Measurements from ENCODE around the gene METTL22.
"Not testable (repeated sequence)": the region's sequence is repeated elsewhere in the genome, so short reads cannot be mapped to it uniquely, and the experiment has no call there.

The METTL22 gene

DNA sequence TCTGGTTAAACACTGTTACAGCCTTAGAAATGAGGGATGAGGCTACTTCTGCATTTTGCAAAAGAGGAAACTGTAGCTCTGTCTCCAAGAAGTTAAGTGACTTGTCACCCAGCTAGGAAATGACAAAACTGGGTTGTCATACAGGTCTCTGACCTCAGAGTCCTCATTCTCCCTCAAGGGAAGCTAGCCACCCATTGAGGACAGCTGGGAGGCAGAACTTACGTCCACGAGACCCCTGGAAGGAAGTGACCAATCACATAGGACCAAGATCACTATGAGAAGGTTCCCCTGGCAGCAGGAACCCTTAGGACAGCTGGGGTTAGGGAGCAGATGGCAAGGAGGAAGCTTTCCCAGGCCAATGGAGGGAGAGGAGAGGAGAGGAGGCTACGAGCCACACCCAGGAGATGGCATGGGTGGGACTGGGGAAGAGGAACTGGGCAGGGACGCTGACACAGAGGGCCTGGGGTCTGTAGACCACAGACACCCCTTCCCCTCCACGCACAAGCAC, 11.2 kb downstream of the METTL22 start:
- peak; percentile 36 to 73 for DNase-seq

DNA sequence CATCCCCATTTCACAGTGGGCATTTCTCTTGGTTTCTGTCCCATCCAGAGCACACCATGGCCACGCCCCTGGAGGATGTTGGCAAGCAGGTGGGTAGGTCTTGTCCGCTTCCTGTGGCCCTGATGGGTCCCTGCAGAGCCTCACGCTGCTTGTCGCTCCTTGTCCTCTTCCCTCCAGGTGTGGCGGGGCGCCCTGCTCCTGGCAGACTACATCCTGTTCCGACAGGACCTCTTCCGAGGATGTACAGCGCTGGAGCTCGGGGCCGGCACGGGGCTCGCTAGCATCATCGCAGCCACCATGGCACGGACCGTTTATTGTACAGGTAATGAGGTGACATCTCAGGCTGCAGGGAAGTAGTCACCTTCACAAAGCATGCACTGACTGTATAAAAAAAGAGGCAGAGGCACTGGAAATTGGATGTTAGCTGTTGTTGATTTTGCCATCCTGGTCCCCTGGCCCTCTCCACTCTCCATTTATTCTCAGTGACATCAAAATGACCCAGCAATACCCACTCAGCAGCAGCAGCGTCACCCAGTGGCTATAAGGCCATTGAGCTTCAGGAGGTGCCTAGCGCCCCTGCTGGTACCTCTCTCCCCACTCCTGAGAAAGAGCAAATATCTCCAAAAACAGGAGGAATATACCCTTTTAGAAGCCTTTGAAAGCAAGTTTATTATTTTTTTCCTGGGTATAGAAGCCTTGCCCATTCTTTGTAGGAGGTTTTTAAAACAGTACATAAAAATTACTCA, 13.7 kb downstream of the METTL22 start:
- no peak for DNase-seq

DNA sequence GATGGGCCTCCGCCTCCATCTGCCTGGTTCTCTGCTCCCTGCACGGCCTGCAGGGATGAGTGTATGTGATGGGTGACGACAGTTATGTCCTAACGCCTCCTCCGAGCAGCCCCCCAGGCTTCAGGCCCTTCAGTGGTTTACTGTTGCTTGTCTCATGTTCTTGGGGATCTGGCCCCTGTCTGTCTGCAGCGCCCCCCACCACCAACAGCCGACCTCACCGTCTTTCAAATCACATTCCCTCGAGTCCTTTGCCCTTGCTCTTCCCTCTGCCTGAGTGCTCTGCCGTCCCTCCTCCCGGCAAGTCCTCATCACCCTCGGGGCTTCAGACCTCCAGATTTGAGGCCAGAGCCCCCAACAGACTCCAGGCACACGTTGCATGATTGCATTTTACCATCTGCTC, 18.2 kb downstream of the METTL22 start:
- no peak for DNase-seq

DNA sequence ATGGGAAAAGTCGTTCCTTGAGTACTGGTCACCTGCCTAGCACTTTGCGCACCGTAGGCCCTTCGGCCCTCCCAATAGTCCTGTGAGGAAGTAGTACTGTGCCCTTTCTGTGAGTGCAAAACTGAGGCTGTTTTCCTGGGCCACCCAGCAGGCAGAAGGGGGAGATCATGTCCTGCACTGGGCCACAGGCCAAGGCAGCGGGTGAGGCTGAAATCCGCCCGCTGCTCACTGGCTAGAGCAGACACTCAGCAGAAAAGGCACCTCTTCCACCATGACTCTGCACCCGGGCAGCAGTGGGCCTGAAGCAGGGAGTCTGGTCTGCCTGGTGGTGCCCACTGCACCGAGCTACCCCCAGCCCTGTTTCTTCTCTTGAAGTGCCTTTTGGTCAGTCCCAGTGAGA, 20.2 kb downstream of the METTL22 start:
- DNase-seq = no peak

DNA sequence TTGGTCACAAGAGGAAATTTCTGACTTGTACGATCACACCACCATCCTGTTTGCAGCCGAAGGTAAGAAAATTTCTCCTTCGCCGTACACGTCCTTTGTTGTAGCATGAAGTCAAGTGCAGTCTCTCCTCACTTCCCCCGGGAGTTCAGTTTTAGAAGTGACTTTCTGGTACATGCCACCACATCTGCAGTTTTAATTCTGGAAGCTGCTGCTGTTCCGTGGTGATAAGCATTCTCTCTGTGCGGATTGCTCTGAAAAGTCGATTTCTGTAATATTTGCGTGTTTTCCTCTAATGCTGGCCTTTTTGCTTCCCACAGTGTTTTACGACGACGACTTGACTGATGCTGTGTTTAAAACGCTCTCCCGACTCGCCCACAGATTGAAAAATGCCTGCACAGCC, 20.6 kb downstream of the METTL22 start:
- DNase-seq = no peak

DNA sequence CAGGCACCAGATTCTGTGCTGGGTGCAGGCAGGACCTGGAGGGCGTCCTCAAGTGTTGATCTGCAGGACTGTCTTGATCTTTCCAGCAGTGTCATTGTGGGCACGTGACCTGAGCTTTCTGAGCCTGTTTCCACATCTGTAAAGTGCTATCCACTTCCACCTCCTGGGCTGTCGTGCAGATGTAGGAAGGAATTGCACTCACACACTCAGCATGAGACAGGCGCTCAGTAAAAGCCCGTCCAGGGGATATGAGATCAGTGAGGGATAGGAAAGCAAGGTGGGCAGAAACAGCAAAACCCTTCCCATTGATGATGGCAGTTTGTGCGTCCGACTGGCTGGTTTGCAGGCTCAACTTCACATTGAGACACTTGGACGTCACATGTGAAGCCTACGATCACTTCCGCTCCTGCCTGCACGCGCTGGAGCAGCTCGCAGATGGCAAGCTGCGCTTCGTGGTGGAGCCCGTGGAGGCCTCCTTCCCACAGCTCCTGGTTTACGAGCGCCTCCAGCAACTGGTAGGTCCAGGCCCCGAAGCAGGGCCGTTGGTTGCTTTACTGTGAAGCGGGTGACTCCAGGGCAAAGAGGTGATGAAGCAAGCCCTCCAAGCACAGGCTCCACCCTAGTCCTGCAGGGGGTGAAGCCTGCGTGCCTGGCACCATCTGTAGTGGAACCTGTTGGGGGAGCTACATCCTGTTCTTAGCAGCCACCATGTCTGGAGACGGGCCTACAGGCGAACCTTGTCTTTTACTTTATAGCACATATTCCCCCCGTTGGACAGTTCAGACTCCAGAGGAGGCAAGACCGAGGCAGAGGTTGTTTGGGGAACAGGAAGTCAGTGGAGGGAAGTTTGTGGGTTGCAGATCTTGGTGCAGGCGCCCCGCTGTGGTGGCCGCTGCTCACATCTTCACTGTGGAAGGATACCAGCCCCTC, 23.0 kb downstream of the METTL22 start:
- DNase-seq = peak; percentile 14 to 46

DNA sequence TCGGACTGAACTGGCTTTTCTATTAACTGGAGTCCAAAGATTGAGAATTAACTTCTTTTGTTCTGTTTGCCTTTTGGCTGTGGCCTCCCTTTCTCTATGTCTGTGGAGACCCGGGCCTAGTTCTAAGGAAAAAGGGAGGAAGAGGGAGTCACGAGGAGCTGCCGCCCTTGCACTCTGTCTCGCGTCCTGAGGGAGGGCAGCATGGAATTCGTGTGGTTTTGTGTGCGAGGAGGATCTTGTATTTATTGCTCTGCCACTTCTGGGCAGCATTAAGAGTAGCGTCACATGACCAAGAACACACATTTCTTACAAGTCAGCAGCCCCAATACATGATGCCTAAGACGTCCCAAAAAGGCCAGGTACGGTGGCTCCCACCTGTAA, 23.6 kb downstream of the METTL22 start:
- DNase-seq = no peak

DNA sequence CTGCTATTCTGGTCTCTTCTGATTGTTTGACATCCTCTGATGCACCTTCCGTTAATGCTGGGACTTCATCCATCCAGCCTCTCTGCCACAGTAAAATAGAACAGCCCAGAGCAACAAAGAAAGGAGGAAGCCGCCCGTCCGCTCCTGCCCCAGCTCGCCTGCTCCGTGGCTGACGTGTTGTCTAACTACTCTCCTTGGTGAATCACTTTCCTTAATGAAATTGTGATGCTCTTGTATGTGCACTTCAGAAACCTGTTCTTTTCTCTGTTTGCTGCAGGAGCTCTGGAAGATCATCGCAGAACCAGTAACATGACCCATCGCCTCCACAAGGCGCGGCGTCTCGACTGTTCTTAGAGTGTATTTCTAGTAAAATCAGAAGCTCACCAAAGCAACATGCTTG, 24.3 kb downstream of the METTL22 start:
- DNase-seq = no peak

DNA sequence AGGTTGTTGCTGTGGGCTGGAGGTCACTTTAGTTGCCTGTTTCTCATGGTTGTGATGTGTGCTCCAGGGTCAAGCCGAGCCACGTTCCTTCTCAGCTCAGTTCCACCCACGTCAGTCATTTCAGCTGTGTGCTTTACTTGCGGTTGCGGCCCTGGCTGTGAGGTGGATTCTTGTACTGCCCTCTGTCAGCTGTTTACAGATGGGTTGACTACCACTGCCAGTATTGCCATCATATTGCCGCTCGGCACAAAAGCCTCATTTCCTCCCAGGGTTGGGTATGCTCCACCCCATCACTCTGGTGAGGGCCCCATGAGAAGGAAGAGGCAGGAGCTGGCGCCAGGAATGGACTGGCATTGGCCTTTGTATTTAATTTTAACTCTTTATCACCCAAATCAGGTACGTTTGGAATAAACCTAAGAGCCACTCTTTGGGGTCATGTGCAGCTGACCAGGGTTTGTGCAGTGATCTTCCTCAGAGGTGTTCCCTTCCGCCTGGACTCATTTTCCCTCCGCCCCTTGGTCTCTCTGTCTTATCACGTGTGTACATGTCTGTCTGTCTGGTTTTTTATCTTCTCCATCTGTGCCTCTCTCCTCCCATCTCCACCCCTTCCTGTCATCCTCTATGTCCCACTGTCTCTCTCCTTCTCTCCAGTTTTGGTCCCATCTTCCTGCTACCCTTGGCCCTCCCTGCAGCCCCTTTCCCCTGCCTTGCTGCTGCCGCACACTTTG, 25.0 kb downstream of the METTL22 start:
- DNase-seq = no peak

DNA sequence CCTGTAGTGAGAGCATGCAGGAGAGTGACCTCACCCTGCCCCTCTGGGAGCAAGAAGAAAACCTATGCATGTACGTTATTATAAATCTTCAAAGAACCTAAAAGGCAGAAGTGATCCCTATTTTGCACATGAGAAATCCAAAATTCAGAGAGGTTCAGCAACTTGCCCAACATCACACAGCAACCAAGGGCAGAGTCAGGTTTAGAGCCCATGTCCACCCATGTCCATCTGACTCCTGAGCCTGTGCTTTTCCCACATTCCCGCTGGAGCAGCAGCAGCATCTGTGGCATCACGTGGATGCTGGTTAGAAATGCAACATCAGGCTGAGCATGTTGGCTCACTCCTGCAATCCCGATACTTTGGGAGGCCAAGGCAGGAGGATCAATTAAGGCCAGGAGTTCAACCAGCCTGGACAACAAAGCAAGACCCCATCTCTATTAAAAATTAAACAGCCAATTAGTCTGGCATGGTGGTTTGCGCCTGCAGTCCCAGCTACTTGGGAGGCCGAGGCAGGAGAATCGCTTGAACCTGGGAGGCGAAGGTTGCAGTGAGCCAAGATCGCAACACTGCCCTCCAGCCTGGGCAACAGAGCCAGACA, 26.3 kb downstream of the METTL22 start:
- no peak for DNase-seq

DNA sequence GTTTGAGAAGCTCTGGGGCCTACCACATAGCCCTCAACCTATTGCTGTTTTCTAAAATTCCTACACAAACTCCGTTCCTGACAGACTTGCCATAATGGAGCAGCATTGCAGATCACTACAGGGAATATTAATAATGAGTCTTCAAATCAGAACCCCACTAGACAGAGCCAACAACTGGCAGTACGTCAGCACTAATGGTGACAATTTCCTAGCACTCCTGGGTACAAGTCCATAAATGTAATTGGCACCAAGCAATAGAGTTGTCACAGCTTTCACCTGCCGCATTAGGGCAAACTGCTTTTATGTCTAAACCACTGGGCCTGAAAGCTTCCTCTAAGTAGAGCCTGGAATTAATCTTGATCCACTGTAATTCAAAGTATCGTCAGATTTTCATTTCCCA, 27.4 kb downstream of the METTL22 start:
- no peak for DNase-seq

DNA sequence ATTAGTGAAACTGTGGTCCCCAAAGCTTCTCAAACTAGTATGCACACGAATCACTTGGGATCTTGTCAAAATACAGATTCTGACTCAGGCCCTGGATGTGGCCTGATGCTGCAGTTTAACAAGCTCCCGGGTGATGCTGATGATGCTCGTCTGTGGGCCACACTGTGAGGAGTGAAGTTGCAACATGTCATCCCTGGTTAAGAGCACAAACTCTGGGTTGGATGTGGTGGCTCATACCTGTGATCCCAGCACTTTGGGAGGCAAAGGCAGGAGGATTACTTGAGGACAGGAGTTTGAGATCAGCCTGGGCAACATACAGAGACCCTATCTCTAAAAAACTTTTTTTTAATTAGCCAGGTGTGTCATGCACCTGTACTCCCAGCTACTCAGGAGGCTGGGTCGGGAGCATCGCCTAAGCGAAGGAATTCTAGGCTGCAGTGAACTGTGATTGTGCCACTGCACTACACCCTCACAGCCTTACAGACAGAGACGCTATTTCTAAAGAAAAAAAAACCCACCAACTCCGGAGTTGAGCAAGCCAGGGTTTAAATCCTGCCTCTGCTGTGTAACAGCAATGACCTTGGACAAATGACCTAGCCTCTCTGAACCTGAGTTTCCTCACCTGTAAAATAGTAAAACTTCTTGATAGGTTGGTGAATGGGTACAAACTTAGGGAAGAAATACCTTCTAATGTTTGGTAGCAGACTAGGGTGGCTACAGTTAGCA, 28.5 kb downstream of the METTL22 start:
- no peak for DNase-seq

DNA sequence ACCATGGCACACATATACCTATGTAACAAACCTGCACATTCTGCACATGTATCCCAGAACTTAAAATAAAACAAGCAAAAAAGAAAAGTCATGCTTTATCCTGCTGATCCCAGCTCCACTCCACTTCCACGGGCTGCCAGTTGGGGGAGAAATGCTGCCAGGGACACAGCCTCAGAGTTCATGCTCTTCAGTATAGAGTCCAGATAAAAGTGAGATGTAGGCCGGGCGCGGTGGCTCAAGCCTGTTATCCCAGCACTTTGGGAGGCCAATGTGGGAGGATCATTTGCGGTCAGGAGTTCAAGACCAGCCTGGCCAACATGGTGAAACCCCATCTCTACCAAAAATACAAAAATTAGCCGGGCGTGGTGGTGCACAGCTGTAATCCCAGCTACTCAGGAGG, 30.5 kb downstream of the METTL22 start:
- not testable (repeated sequence) for DNase-seq

DNA sequence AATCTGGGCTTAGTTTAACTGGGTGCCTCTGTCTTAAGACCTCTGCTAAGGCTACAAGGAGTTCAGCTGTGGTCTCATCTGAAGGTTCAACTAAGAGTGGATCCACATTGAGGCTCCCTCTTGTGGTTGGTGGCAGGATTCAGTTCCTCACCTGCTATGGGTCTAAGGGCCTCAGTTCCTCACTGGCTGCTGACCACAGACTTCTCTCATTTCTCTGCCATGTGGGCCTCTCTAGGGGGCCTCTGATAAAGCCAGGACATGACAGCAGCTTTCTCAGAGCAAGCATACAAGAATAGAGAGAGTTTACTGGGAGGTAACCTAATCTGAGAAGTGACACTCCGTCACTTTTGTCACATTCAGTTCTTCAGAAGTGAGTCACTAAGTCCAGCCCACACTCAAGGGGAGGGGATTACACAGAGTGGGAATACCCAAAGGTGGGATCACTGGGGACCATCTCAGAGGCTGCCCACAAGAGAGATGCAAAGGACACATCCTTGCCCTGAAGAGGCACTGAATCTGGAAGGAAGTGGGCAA, 33.8 kb downstream of the METTL22 start:
- peak; percentile 14 to 25 for DNase-seq

DNA sequence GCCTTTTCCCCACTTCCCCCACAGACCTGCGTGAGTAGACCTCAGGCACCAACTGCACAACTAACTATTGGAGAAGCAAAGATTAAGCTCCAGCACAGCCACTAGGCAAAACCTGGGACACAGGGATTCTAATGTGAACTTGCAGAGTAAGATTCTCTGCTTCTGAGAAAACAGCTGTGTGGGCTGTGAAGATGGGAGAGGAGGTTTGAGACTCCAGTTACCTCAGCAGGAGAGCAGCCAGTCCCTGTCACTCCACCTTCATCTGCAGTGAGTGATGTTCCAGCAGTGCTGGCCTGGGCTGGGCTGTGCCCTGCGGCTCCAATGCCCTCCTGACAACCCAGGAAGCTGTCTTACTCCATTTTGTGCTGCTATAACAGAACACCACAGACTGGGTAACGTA, 34.9 kb downstream of the METTL22 start:
- DNase-seq = no peak

DNA sequence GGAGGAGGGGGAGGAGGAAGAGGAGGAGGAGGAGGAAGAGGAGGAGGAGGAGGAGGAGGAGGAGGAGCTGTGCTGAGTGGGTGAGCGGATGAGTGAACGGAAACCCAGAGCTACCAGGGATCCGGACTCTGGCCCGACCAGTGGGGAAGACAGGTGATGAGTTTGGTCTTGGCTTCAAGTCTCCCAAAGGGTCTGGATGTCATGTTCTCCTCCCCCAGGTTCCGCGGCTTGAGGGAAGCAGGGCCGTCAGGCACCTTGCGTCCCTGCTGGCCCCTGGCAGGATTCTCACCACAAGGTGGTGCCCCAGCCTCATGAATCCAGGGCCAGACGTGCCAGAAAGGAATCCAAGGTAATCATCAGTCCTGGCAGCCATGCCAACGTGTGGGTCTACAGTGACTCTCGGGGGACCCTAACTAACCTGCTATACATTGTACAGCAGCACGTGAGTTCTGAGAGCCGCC, 39.4 kb downstream of the METTL22 start:
- peak; percentile 14 to 60 for DNase-seq

DNA sequence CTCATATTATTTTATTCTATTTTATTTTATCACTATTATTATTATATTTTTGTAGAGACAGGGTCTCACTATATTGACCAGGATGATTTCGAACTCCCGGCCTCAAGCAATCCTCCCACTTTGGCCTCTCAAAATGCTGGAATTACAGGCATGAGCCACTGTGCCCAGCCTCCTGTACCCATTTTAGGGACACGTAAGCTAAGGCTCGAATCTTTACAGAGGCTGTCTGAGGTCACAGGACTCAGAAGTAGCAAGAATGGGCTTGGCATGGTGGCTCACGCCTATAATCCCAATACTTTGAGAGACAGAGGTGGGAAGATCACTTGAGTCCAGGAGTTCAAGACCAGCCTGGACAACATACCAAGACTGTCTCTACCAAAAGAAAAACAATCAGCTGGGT, 40.2 kb downstream of the METTL22 start:
- DNase-seq = no peak

DNA sequence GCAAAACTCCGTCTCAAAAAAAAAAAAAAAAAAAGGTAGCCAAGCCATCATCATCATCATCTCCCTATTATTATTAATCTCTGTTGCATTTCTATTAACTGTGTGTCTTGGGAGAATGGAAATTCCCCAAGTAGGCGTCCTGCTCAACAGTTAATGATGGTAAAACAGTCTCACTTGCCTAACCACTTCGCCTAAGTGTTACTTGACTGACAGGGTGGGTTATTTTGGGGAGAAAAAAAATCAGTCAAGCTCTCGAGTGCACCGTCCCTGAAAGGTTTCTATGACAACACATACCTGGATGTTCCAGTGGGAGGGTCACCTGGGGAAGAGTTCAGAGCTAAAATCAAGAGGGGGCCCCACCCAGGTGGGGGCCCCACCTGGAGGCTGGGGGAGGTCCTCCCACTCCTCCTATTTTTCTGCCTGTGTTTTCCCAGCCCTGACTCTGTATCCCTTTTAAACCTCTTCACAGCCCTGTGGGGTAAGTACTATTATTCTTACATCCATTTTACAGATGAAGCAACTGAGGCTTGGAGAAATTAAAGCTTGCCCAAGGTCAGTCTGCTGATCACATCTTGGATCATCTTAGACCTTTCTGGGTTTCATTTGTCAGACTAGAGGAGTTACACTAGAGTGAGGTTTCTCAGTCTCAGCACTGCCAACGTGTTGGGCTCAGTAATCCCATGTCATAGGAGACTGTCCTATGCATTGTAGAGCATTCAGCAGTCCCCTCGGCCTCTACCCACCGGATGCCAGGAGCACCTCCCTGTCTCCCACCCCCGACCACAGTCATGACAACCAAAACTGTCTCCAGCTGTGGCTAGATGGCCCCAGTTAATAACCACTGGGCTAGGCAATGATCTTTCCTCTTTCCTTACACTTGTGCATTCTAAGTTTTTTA, 41.9 kb downstream of the METTL22 start:
- DNase-seq = no peak

DNA sequence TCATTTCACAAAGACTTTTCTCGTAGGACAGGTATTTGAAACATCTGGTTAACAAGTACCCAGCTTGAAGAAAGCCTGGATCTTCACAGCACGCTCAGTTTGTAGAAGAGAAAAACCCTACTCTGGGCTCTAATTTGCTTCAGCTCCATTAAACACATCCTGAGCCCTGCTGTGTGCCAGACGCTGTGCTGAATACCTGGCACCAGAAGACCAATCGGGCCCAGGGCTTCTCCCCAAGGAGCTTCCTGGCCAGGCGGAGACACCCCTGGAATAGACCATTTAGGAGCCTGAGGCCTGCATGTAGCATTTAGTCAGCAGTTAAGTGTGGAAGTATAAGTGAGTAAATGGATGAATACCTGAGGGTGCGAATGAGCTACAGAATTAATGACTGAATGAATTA, 44.0 kb downstream of the METTL22 start:
- no peak for DNase-seq

DNA sequence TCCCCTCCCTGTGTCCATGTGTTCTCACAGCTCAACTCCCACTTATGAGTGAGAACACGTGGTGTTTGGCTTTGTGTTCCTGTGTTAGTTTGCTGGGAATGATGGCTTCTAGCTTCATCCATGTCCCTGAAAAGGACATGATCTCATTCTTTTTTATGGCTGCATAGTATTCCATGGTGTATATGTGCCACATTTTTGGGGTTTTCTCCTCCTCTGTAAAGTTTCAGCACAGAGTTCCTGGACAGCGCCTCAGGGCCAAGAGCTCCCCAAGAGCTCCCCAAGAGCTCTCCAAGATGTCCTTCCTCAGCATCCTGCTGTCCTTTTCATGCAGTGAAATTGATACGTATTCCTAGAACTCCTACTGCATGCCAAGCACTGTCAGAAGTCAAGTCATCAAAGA, 46.0 kb downstream of the METTL22 start:
- DNase-seq = no peak

DNA sequence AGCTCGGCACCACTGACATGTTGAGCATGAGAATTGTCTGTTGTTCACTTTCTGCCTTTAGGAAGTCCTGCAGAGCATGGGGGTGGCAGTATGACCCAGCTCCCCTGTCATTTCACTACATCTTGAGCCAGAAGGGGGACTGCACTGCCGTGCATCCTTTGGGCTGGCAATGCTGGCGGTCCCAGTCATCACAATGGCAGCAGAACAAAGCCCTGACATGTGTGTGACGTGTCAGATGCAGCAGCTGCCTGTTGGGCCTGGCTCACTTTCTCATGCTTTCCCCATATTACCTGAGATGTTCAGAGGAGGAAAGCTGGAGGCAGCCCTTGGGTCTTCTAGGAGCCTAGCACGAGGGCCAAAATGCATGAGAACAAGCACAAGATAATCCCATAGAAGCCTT, 46.6 kb downstream of the METTL22 start:
- DNase-seq = no peak
